K562 (cell line): ENCODE data around the gene KNCN. TPM values are rescaled to one million over a fixed set of nuclear protein-coding genes. Genes with fewer than 3 reads are reported as not detected.
A peak's percentile ranks its signal among the peaks of the same experiment; 100 is the strongest.

ENCODE experiments used
- CBFA2T3 ChIP-seq: fragments of 450-650 bp; IDR thresholded peaks from 2 replicates; pipeline ENCODE4 v1.6.1; 2017
- CXXC5 ChIP-seq: fragments of 250-450 bp; sonication (Bioruptor Pico); IDR thresholded peaks from 2 replicates; pipeline ENCODE4 v1.8.0; 2022; ENCODE audit warnings: inconsistent platforms, mild to moderate bottlenecking, moderate library complexity
- HDAC1 ChIP-seq, 2 experiments: fragments of 450-650 bp; IDR thresholded peaks; 2 replicates each; pipeline ENCODE4 v1.6.1; 2016 to 2017; ENCODE audit warnings: inconsistent platforms in 1 of 2, mild to moderate bottlenecking in 1 of 2, moderate library complexity in 1 of 2
- IFI16 ChIP-seq: fragments of 250-450 bp; sonication (Bioruptor Pico); IDR thresholded peaks from 2 replicates; pipeline ENCODE4 v2.1.2; 2022; ENCODE audit warnings: mild to moderate bottlenecking, inconsistent platforms
- MAZ ChIP-seq, 2 experiments: fragments of 450-650 bp in 1 of 2; sonication (generic) in 1 of 2; formaldehyde crosslinking; IDR thresholded peaks in 1 of 2; conservative IDR thresholded peaks in 1 of 2; 2 replicates each; pipeline versions ENCODE4 v1.4.0 to v1.5.0; 2020; ENCODE audit warnings: mild to moderate bottlenecking in 1 of 2, missing genetic modification reagents in 1 of 2
- POLR2AphosphoS5 ChIP-seq: IDR thresholded peaks from 2 replicates; pipeline ENCODE4 v1.6.1; 2011; ENCODE audit warnings: mild to moderate bottlenecking, low read depth, low read length, moderate library complexity; ENCODE audit not compliant: control insufficient read depth, insufficient read depth
- REST ChIP-seq, 2 experiments: fragments of 450-650 bp; formaldehyde crosslinking in 1 of 2; IDR thresholded peaks; 2 replicates each; pipeline versions ENCODE4 v1.4.0 to v1.6.1; 2014 to 2020; ENCODE audit warnings: mild to moderate bottlenecking in 2 of 2, borderline replicate concordance in 1 of 2, low read depth in 1 of 2
- SMARCA5 ChIP-seq: fragments of 450-650 bp; IDR thresholded peaks from 2 replicates; pipeline ENCODE4 v1.6.1; 2016
- STAT5A ChIP-seq: IDR thresholded peaks from 2 replicates; pipeline ENCODE4 v1.6.1; 2012; ENCODE audit warnings: low read length, inconsistent platforms, borderline replicate concordance
- TCF3 ChIP-seq: sonication (generic); formaldehyde crosslinking; IDR thresholded peaks from 2 replicates; pipeline ENCODE4 v1.4.0; 2020; ENCODE audit warnings: mild to moderate bottlenecking, missing genetic modification reagents
- TEAD4 ChIP-seq, 2 experiments: sonication (generic) in 1 of 2; formaldehyde crosslinking in 1 of 2; IDR thresholded peaks; 2 replicates each; pipeline versions ENCODE4 v1.6.1 to v1.8.0; 2012 to 2022; ENCODE audit warnings: borderline replicate concordance in 1 of 2, inconsistent platforms in 1 of 2, low read length in 1 of 2, mild to moderate bottlenecking in 1 of 2, missing genetic modification reagents in 1 of 2
- THAP7 ChIP-seq: fragments of 250-450 bp; sonication (Bioruptor Pico); IDR thresholded peaks from 2 replicates; pipeline ENCODE4 v1.5.0; 2021
- ZNF232 ChIP-seq: sonication (generic); formaldehyde crosslinking; IDR thresholded peaks from 2 replicates; pipeline ENCODE4 v1.8.0; 2022; ENCODE audit warnings: mild to moderate bottlenecking, missing genetic modification reagents
- ZNF551 ChIP-seq: fragments of 250-450 bp; sonication (Bioruptor Pico); IDR thresholded peaks from 2 replicates; pipeline ENCODE4 v1.5.0; 2021; ENCODE audit warnings: mild to moderate bottlenecking, moderate library complexity
- ZNF79 ChIP-seq: fragments of 250-450 bp; sonication (Bioruptor Pico); IDR thresholded peaks from 2 replicates; pipeline ENCODE4 v1.4.0; 2020; ENCODE audit warnings: low read depth, mild to moderate bottlenecking, moderate library complexity
- polyA plus RNA-seq, 8 experiments: library from polyadenylated mRNA; depleted of rRNA in 4 of 8; stranded (reverse) in 5 of 8; unstranded in 3 of 8; fragments of >200 nt; fragmentation: Nextera tagmentation in 2 of 8; fragmentation: Illumina TruSeq in 1 of 8; extraction: Ambion mirVana in 2 of 8; extraction: Trizol in 1 of 8; gene quantifications; 2 replicates each; pipeline versions ENCODE4 v1.2.1 to v1.2.3, GENCODE V29; 2011 to 2014; ENCODE audit warnings: inconsistent platforms in 1 of 8, missing spikeins in 1 of 8
- total RNA-seq, 7 experiments: library from RNA; depleted of rRNA in 6 of 7; stranded (reverse); fragments of >200 nt in 6 of 7; fragmentation: Illumina TruSeq in 2 of 7; extraction: Trizol in 2 of 7; gene quantifications; 2 replicates each; pipeline versions ENCODE4 v1.2.1 to v1.2.3, GENCODE V29; 2011 to 2021; ENCODE audit warnings: low replicate concordance in 1 of 7
- TF ChIP-seq, protein P1 (sequence below), 2 experiments: fragments of 450-650 bp; conservative IDR thresholded peaks; 2 replicates each; pipeline ENCODE4 v1.6.1; 2017; ENCODE audit warnings: mild to moderate bottlenecking in 2 of 2, moderate library complexity in 2 of 2

Gene KNCN
- total and polyA plus RNA-seq, 9 of the 15 experiments (the other 6 are each of a cell fraction or from before 2014, with no cell fraction given) = not detected

DNA sequence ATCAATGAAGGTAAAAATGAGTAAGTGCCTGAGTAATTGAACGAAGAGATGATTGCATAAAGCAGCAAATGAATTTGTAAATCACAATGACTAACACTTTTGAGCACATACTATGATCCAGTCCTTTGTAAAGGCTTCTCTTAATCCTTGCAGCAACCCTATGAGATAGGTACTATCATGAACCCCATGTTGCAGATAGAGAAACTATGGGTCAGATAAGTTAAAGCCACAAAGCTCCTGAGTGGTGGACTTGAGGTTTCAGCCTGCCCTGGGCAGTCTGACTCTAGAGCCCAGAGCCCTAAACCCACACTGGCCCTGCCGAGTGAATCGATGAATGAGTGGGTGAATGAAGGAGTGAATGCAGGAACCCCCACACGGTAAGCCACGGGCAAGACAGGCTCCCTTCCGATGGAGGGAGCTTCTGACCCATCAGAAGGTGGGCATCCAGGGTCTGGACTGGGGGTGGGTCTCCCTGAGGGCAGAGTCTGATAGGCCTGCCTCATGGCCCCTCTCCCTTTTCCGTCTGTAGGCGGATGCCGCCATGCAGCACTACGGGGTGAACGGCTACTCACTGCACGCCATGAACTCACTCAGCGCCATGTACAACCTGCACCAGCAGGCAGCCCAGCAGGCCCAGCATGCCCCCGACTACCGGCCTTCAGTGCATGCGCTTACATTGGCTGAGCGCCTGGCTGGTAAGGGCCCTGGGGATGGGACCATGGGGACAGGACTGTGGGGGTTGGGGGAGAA lies 44.8 kb downstream of the KNCN start (continued):
- peak in 1 of 2 experiments; percentile 55; a peak in 1 of 4 replicates for TF ChIP-seq MAZ (CRISPR knock-in tag; conservative IDR thresholded peaks at IDR 0.05 in 1 of 2, IDR thresholded peaks at IDR 0.05 in 1 of 2)
- peak; percentile 86 for TF ChIP-seq TCF3 (CRISPR knock-in tag)
- 0 out of 2 replicates have a peak, but pooled peaks have one; percentile 7 for TF ChIP-seq CXXC5 (CRISPR knock-in tag)
- no peak for TF ChIP-seq ZNF551 (CRISPR knock-in tag)
- peak; percentile 18 to 76; a peak in 2 of 4 replicates for TF ChIP-seq HDAC1 (IDR thresholded peaks at IDR 0.05)
- TF ChIP-seq TEAD4 (IDR thresholded peaks at IDR 0.05; ENCODE audit: low read length) = peak; percentile 85
- no peak for TF ChIP-seq TEAD4 (CRISPR knock-in tag; IDR thresholded peaks at IDR 0.05; ENCODE audit: borderline replicate concordance)
- TF ChIP-seq STAT5A = peak; percentile 52
- peak; percentile 77 for TF ChIP-seq REST (IDR thresholded peaks at IDR 0.05; ENCODE audit: borderline replicate concordance)
- TF ChIP-seq REST (CRISPR knock-in tag; IDR thresholded peaks at IDR 0.05; ENCODE audit: low read depth) = no peak
- no peak for TF ChIP-seq IFI16
- TF ChIP-seq THAP7 (CRISPR knock-in tag) = no peak
- no peak for TF ChIP-seq SMARCA5
- TF ChIP-seq, protein P1, sequence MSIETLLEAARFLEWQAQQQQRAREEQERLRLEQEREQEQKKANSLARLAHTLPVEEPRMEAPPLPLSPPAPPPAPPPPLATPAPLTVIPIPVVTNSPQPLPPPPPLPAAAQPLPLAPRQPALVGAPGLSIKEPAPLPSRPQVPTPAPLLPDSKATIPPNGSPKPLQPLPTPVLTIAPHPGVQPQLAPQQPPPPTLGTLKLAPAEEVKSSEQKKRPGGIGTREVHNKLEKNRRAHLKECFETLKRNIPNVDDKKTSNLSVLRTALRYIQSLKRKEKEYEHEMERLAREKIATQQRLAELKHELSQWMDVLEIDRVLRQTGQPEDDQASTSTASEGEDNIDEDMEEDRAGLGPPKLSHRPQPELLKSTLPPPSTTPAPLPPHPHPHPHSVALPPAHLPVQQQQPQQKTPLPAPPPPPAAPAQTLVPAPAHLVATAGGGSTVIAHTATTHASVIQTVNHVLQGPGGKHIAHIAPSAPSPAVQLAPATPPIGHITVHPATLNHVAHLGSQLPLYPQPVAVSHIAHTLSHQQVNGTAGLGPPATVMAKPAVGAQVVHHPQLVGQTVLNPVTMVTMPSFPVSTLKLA (conservative IDR thresholded peaks at IDR 0.05) = peak in 1 of 2 experiments; percentile 38; a peak in 1 of 4 replicates
- 0 out of 2 replicates have a peak, but pooled peaks have one; percentile 17 for TF ChIP-seq ZNF79 (CRISPR knock-in tag)
- peak; percentile 89 for TF ChIP-seq CBFA2T3
- TF ChIP-seq ZNF232 (CRISPR knock-in tag) = no peak
- peak; percentile 52; the same call in 1 of the 2 replicates for TF ChIP-seq POLR2AphosphoS5
